GM18498 (cell line): ENCODE measurements around the gene TLR8.
"Not testable (repeated sequence)": the region's sequence is repeated elsewhere in the genome, so short reads cannot be mapped to it uniquely, and the experiment has no call there.

Experiments used
- ATAC-seq: cut with Tn5 transposase; IDR thresholded peaks from one replicate; pipeline ENCODE4 v1.9.1; 2021; ENCODE audit warnings: mild to moderate bottlenecking, moderate library complexity; ENCODE audit not compliant: unreplicated experiment

The TLR8 gene

GRCh38 chrX:12895866-12896265, 10.6 kb upstream of the TLR8 start:
- no peak for ATAC-seq

GRCh38 chrX:12896935-12897334, 9.5 kb upstream of the TLR8 start:
- no peak for ATAC-seq

DNA sequence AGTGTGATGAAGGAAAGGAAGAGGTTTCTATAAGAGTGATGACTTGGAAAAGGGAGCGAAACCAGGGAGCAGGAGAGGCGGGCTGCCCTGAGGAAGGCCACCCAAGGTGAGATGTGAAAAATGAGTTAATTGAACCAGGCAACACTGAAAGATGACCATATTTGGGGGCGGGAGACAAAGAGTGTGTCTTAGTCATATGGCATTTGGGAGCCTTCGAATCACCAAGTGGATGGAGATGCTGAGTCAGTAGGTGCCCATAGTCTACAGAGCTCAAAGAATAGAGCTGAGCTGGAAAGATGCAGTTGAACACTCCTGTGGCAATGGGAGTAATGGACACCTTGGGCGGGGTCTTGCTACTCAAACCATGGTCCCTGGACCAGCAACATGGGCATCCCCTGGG, 8.3 kb upstream of the TLR8 start:
- no peak for ATAC-seq

DNA sequence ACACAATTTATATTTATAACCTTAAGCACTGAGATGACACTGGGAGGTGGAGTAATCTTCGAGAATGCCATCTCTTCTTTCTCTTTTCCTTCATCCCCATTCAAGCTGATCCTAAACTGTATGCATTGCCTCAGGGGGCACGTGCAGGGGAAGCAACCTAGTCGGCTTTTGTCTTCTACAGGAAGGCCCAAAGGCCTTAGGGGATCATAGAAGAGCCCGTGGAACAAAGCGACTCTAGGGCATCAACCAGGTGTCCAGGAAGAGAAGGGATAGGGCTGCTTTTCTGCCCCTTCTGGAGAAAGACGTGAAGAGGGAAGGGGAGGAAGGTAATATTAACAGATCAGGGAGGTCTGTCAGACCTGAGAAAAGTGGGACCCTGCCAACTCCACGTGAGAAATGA, 6.9 kb upstream of the TLR8 start:
- no peak for ATAC-seq

DNA sequence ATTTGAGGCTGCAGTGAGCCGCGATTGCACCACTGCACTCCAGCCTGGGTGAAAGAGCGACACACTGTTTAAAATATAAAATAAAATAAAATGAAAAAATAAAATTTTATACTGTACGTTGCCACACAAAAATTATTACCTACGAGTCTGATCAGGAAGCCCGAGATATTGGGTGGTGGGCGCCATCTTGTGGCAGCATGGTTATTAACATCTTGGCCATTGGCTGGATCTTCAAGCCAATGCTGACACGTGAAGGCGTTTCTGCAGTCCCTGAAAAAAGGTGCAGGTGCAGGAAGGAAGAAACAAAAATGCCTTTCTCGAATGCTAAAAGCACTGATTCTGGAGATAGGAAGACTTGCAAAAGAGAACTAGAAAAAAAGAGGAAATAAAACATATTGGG, 4.9 kb upstream of the TLR8 start:
- no peak for ATAC-seq

DNA sequence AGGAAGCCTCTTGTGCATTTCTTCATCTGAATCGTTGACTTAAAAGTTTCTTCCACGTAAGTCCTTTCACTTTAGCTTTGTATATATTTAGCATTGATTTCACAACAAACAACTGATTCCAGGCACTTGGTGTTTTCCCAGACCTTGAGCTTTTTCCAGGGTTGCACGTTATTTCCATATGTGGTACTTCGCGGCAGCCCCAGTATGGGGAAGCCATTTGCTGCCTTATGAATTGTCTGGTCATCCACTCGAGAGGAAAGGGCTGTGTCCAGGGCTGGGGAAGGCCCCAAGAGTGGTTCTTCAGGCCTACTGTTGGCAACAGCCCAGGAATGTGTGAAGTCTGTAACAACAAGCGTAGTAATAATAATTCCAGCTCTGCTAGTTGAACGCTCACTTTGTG, 2.8 kb upstream of the TLR8 start:
- no peak for ATAC-seq

DNA sequence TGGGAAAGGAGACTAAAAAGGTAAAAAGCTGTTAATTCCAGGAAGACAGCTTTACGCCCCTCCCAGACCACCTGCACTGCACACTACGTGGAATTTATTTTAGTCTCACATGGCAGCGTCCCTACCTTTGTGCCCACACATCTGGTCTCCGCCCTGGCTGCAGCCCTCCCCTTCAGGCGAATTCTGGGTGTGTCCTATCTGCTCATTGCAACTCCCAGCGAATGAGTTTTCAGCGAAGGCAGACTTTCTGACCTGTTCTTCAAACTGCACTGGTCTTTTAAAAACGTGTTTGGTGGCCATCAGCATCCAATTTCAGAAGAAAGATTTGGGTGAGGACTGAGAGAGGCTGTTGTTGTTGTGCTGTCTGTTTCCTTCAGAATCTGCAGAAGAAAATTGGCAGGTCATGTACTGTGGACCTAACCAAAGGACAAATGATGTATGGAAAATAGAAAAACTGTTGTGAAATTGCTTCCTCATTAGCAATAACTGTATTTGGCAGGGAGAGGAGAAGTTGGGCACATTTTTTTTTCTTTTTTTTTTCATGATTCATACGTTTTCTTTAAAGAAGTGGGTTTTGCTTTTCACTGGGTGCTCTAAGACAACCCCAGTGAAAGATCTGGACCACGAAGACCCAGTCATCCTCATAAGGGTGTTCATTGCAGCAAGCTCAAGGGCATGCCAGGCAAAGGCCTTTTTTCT, 4.2 kb downstream of the TLR8 start:
- no peak for ATAC-seq

DNA sequence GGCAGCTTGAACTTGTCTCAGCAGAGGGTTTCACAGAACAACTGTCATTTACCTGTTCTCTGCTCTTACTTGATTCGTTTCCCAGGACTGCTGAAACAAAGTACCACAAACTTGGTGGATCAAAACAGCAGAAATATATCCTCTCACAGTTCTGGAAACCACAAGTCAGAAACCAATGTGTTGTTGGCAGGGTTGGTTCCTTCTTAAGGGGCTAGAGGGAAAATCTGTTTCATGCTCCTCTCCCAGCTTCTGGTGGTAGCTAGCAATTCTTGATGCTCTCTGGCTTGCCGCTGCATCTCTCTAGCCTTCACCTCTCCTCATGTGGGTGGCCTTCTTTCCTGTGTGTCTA, 4.7 kb downstream of the TLR8 start:
- ATAC-seq: no peak

GRCh38 chrX:12912791-12913482, 6.5 kb downstream of the TLR8 start:
- ATAC-seq: no peak

DNA sequence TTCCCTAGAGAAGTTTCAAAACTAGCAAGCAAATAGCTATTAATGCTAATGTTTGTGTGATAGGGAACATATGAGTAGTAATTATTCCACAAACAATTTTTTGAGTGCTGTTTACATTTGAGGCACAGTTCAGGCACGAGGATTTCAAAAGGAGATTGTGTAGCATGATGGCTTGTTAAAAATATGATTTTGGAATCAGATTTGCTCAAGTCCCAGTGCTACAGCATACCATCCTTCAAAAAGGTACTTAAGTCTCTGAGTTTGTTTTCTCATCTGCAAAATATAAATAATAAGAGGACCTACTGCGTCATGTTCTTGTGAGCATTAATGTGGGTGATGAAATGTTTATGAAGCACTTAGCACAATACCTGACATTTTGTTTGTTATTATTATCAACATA, 11.3 kb downstream of the TLR8 start:
- no peak for ATAC-seq

- no peak for ATAC-seq
Observed at GRCh38 chrX:12919051-12919450, 12.6 kb downstream of the TLR8 start.

DNA sequence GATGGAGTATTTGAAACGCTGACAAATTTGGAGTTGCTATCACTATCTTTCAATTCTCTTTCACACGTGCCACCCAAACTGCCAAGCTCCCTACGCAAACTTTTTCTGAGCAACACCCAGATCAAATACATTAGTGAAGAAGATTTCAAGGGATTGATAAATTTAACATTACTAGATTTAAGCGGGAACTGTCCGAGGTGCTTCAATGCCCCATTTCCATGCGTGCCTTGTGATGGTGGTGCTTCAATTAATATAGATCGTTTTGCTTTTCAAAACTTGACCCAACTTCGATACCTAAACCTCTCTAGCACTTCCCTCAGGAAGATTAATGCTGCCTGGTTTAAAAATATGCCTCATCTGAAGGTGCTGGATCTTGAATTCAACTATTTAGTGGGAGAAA, 13.2 kb downstream of the TLR8 start:
- ATAC-seq: no peak

DNA sequence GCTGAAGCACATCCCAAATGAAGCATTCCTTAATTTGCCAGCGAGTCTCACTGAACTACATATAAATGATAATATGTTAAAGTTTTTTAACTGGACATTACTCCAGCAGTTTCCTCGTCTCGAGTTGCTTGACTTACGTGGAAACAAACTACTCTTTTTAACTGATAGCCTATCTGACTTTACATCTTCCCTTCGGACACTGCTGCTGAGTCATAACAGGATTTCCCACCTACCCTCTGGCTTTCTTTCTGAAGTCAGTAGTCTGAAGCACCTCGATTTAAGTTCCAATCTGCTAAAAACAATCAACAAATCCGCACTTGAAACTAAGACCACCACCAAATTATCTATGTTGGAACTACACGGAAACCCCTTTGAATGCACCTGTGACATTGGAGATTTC, 14.6 kb downstream of the TLR8 start:
- no peak for ATAC-seq

DNA sequence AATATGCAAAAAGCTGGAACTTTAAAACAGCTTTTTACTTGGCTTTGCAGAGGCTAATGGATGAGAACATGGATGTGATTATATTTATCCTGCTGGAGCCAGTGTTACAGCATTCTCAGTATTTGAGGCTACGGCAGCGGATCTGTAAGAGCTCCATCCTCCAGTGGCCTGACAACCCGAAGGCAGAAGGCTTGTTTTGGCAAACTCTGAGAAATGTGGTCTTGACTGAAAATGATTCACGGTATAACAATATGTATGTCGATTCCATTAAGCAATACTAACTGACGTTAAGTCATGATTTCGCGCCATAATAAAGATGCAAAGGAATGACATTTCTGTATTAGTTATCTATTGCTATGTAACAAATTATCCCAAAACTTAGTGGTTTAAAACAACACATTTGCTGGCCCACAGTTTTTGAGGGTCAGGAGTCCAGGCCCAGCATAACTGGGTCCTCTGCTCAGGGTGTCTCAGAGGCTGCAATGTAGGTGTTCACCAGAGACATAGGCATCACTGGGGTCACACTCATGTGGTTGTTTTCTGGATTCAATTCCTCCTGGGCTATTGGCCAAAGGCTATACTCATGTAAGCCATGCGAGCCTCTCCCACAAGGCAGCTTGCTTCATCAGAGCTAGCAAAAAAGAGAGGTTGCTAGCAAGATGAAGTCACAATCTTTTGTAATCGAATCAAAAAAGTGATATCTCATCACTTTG, 15.6 kb downstream of the TLR8 start:
- ATAC-seq: no peak

- ATAC-seq: no peak
Observed at GRCh38 chrX:12922599-12922919, 16.1 kb downstream of the TLR8 start.

DNA sequence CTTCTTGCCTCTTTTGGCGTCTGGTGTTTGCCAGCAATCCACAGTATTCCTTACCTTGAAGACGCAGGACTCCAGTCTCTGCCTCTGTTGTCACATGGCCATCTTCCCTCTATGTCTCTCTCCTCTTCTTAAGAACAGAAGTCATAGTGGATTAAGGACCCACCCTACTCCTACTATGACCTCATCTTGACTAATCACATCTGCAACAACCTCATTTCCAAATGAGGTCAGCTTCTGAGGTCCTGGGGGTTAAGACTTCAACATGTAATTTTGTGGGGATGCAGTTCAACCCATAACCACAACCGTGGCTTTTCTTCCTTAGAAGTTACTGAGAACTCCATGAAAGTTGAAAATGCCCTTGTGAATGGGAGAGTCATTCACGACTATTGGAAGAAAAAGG, 23.3 kb downstream of the TLR8 start:
- ATAC-seq: no peak

GRCh38 chrX:12930150-12930549, 23.7 kb downstream of the TLR8 start:
- ATAC-seq: no peak

DNA sequence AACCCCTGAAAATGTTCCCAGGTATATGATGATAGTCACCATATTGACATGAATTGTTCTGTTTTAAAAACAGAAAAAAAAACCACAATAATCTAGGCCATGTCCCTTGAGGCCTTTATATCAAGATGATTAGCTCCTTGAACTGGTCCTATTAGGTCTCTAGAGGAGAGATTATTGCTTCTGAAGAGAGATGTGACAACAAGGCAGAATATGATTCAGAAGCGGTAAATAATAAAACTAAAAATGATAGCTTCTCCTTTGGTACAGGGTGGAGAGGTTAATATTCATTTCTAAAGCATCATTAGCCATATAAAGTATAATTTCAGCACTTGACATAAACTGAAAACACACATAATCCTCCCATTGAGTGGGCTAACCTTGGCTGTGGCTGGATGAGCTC, 25.8 kb downstream of the TLR8 start:
- no peak for ATAC-seq

DNA sequence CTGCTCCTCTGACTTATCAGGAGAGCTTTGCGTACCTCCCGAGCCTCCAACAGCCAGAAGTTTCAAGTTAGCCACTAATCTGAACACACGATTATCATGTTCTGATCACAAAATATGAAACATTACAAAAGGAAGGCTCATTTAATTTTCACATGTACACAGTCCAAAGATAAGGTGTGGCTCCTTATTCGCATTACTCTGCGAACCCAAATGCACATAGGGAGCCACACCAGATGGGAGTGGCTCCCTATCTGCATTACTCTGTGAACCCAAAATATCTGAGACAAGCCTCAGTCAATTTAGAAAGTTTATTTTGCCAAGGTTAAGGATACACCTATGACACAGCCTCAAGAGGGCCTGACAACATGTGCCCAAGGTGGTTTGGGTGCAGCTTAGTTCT, 28.4 kb downstream of the TLR8 start:
- ATAC-seq: no peak

GRCh38 chrX:12936947-12937346, 30.5 kb downstream of the TLR8 start:
- no peak for ATAC-seq

DNA sequence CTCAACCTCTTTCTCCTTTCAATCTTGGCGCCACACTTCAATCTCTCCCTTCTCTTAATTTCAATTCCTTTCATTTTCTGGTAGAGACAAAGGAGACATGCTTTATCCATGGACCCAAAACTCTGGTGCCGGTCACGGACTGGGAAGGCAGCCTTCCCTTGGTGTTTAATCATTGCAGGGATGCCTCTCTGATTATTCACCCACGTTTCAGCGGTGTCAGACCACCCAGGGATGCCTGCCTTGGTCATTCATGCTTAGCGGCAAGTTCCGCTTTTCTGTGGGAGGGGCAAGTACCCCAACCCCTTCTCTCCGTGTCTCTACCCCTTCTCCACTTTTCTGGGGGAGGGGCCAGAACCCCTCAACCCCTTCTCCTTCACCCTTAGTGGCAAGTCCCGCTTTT, 34.1 kb downstream of the TLR8 start:
- not testable (repeated sequence) for ATAC-seq

GRCh38 chrX:12943592-12943991, 37.2 kb downstream of the TLR8 start:
- ATAC-seq: not testable (repeated sequence)
